Cortex of kidney (tissue), 1 donor: ENCODE data around the gene GIGYF1.
"Not testable (repeated sequence)": the region's sequence is repeated elsewhere in the genome, so short reads cannot be mapped to it uniquely, and the experiment has no call there.

Experiments used
- DNase-seq: peaks from one replicate; lab custom pipeline; 2025; lab: John Stamatoyannopoulos, UW

The GIGYF1 gene

DNA sequence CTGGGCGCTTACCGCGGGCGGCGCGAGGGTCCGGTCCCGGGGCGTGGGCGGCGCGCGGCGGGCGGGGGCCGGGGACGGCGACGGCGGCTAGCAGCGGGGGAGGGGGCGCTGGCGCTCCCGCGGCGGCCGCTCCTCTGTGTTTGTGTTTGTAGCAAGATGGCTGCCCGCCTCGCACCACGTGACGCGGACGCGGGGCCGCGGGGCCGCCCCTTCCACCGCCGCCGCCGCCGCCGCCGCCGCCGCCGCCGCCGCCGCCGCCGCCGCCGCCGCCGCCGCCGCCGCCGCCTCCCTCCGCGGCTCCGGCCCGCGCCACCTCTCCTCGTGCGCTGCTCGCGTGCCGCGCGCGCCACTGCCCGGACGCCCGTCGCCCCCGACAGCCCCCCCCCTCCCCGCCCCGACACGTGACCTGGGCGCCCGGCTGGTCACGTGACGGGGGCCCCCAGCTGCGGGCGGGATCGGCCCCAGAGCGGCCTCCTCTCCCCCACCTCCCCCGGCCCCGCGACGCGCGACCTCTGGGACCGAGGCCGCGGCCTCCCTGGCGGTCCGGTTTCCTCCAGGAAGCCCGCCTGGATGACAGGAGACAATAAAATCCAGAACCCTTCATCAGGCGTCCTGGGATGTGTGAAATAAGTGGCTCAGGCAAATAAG, at the start of gene GIGYF1:
Gene GIGYF1, minus strand, starts transcription at position 153 of the 648 bp plus-strand sequence. CDS start 6,012 bp downstream, outside the sequence.
- DNase-seq = no peak

GRCh38 chr7:100739934-100740333, 45.9 kb upstream of the GIGYF1 start:
- no peak for DNase-seq

DNA sequence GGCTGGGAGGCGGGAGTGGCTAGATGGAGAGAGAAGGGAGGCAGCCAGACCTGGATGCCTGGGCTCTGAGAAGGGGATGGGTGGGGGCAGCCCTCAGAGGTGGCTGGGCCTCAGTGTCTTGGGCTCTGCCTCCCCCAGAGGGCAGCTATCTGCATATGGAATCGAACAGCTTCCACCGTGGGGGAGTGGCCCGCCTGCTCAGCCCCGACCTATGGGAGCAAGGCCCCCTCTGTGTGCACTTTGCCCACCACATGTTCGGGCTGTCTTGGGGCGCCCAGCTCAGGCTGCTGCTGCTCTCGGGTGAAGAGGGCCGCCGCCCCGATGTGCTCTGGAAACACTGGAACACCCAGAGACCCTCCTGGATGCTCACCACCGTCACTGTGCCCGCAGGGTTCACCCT, 42.6 kb upstream of the GIGYF1 start:
- DNase-seq = no peak

DNA sequence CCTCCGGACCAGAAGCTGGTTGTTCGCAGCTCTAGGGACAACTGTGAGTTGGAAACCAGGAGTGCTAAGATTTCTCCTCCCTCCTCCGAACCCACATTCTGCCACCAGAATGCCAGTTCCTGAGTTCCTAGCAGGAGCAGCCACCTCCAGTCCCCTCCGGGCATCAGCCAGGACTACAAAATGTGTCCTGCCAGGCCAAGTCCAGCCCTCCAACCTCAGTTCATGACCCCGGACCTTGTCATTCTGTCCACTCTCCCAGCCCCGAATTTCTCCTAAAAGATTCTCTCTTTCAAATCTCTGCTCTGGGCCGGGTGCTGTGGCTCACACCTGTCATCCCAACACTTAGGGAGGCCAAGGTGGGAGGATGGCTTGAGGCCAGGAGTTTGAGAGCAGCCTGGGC, 41.7 kb upstream of the GIGYF1 start:
- DNase-seq = no peak

GRCh38 chr7:100731937-100732636, 38.0 kb upstream of the GIGYF1 start:
- DNase-seq = no peak

DNA sequence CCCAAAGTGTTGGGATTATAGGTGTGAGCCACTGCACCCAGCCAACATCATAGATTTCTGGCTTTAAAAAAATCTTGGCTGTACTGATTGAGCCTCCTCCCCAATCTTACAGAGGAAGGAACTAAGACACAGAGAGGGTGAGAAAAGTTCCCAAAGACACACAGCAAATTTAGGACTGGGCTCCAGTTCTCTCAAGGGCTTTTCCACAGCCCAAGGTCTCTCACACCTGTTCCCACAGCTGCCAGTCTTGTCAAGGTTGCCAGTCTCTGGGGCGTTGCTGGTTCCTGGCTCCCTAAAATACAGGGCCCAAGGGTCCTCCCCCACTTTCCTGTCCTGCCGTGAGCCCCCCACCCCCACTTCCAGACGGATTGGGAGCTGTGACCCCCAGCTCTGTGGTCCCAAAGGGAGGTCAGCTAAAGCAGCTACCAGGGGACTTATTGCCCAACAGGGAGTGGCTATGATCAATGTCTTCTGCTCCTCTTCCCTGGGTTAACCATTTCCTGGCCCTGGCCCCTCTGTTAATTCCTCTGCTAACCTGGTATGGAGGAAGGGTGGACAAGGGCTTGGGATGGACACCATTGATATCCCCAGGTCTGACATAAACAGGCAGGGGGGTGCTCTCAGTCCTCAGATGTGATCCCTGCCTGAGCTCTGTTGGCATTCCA, 36.2 kb upstream of the GIGYF1 start:
- no peak for DNase-seq

DNA sequence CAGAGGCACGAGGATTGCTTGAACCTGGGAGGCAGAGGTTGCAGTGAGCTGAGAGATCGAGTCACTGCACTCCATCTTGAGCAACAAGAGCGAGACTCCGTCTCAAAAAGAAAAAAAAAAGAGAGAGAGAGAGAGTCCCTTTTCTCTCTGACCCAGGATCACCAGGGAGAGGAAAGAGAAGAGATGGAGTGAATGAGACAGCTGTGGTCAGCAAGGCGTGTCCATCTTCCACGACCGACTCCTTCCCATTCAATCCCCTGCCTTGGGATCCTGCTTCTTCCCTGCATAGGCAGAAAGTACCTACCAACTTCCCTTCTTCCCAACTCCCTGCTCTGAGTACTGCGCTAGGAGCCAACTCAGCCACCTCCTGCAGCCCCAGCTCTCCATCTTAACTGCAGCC, 34.1 kb upstream of the GIGYF1 start:
- no peak for DNase-seq

DNA sequence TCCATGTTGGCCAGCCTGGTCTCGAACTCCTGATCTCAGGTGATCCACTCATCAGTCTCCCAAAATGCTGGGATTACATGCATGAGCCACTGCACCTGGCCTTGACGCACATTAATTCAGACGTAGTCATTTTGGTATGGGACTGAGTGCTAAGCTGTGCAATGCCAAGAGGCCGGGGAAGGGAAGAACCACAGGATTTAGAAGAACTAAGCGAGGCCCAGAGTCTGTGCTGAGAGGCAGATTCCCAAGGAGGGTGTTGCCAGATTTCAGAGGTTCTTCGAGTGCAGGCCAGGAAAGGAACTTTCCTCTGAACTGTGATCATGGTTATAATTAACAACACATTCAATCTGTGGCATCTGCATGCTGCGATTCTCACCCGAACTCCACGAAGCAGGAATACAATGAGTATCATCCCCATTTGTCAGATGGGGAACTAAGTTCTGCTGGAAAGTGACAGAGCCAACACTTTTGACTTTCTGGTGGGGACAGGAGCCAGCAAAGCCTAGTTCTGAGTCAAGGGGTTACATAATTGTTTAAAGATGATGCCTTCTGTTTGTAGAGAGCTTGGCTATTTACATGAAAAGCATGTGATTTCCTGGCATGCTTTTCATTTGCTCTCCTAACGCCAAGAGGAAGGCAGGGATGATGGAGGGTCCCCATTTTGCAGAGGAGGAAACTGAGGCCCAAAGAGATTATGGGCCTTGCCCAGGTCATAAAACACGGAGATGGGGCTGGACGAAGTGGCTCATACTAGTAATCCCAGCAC, 33.1 kb upstream of the GIGYF1 start:
- DNase-seq = no peak

- DNase-seq = not testable (repeated sequence)
Measured at GRCh38 chr7:100724364-100724763, 30.3 kb upstream of the GIGYF1 start.

DNA sequence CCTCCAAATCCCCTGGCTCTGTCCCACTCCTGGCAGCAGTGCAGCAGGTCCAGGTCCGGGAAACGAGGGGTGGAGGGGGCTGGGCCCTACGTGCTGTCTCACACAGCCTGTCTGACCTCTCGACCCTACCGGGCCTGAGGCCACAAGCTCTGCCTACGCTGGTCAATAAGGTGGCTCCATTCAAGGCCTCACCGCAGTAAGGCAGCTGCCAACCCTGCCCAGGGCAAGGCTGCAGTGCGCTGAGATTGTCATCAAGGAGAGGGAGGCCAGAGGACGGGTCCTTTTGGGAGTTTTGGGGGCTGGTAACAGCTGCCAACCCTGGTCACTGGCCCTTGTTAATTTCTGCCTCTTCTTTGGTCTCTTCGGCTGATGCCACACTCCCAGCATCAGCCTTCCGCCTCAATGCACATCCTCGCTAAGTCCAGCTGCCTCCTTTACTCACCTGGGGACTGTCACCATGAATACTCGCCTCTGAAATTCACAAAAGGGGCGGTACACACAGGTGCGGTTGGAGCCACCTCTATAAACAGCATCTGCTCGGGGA, 29.8 kb upstream of the GIGYF1 start:
- no peak for DNase-seq

- no peak for DNase-seq
Measured at GRCh38 chr7:100722480-100723212, 28.6 kb upstream of the GIGYF1 start.

- no peak for DNase-seq
Measured at GRCh38 chr7:100721505-100721812, 27.4 kb upstream of the GIGYF1 start.

- DNase-seq = no peak
Measured at GRCh38 chr7:100720671-100721504, 26.8 kb upstream of the GIGYF1 start.

GRCh38 chr7:100720279-100720670, 26.2 kb upstream of the GIGYF1 start, which contains the start of gene EPO:
TSS of gene EPO (plus strand) at chr7:100720468. CDS start at chr7:100720981, 513 bp downstream.
- DNase-seq = no peak

GRCh38 chr7:100719523-100720278, 25.7 kb upstream of the GIGYF1 start:
- DNase-seq = no peak

GRCh38 chr7:100717073-100717472, 23.0 kb upstream of the GIGYF1 start:
- DNase-seq = not testable (repeated sequence)

DNA sequence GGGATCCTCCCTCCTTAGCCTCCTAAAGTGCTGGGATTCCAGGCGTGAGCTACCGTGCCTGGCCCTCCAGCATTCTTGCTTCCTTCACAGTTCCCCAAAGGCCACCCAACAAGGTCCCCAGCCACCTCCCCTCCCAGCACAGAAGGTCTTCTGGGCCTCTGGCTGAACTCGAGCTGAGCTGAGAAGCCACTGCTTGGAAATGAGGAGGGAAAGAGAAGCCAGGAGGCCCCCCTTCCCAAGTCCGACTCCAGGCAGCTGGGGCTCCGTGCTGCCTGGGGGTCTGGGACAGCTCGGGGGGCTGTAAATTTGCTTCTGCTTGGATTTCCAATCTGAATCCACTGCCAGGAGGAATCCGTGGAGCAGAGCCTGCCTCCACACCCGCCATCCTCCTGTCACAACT, 20.7 kb upstream of the GIGYF1 start:
- no peak for DNase-seq

DNA sequence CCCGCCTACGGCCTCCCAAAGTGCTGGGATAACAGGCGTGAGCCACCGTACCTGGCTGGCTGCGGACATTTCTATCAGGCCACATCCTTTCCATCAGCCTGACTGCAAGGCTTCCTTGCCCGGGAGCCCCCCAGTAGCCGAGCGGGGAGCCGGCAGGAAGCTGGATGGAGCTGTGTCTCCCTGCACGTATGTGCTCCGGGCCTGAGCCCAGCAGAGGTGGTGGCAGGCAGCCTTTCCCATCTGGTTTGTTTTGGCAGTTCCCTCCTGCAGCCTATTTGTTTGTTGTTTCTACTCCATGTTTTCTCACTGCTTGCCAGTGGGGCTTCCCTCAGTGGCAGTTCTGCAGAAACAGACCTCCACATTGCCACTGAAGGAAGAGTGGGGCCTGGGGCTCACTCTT, 17.3 kb upstream of the GIGYF1 start:
- DNase-seq = no peak

DNA sequence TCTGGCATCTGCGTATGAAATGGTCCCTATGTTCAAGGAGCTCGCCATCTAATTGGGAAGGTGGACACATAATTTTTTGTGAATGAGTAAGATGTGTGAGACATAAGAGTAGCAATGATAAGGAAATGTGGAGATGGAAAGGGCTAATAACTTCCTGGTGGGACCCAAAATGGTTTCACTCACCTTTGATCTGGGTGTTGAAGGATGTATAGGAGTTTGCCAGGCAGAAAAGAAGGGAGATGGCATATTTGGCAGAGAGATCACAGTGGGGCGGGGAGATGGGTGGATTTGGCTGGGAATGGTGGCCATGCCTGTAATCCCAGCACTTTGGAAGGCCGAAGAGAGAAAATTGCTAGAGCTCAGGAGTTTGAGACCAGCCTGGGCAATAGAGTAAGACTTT, 16.4 kb upstream of the GIGYF1 start:
- DNase-seq = no peak

- no peak for DNase-seq
Measured at GRCh38 chr7:100708395-100708794, 14.3 kb upstream of the GIGYF1 start.
